HG02571 (cell line): ENCODE data around the gene SMIM33.
"Not testable (repeated sequence)": the region's sequence is repeated elsewhere in the genome, so short reads cannot be mapped to it uniquely, and the experiment has no call there.

ENCODE experiments used
- ATAC-seq: cut with Tn5 transposase; IDR thresholded peaks from one replicate; pipeline ENCODE4 v1.9.1; 2021; ENCODE audit warnings: mild to moderate bottlenecking, moderate library complexity; ENCODE audit not compliant: unreplicated experiment

The SMIM33 gene

GRCh38 chr5:139470821-139471300, at the start of gene SMIM33:
TSS of gene SMIM33 (plus strand) at chr5:139471004. CDS start at chr5:139471122, 118 bp downstream.
- ATAC-seq: no peak

GRCh38 chr5:139422307-139422893, 48.4 kb upstream of the SMIM33 start:
- ATAC-seq: no peak

GRCh38 chr5:139425497-139425896, 45.3 kb upstream of the SMIM33 start:
- no peak for ATAC-seq

- ATAC-seq: no peak
Observed at GRCh38 chr5:139426203-139426885, 44.5 kb upstream of the SMIM33 start.

GRCh38 chr5:139430015-139430414, 40.8 kb upstream of the SMIM33 start:
- no peak for ATAC-seq

- no peak for ATAC-seq
Observed at GRCh38 chr5:139431706-139432105, 39.1 kb upstream of the SMIM33 start.

- no peak for ATAC-seq
Observed at GRCh38 chr5:139435676-139436075, 35.1 kb upstream of the SMIM33 start.

GRCh38 chr5:139438707-139439012, 32.1 kb upstream of the SMIM33 start:
- no peak for ATAC-seq

GRCh38 chr5:139439013-139439903, 31.5 kb upstream of the SMIM33 start, which contains the start of gene DNAJC18:
TSS of gene DNAJC18 (minus strand) at chr5:139439525. CDS start at chr5:139439445, 80 bp downstream.
- peak; percentile 88 for ATAC-seq

- ATAC-seq: not testable (repeated sequence)
Observed at GRCh38 chr5:139440416-139440815, 30.4 kb upstream of the SMIM33 start.

- no peak for ATAC-seq
Observed at GRCh38 chr5:139443831-139444453, 26.9 kb upstream of the SMIM33 start.

GRCh38 chr5:139445325-139446170, 25.3 kb upstream of the SMIM33 start:
- no peak for ATAC-seq

GRCh38 chr5:139446956-139447779, 23.6 kb upstream of the SMIM33 start:
- ATAC-seq: peak; percentile 71

GRCh38 chr5:139451176-139451575, 19.6 kb upstream of the SMIM33 start:
- no peak for ATAC-seq

GRCh38 chr5:139451878-139452660, 18.7 kb upstream of the SMIM33 start:
- no peak for ATAC-seq

- ATAC-seq: no peak
Observed at GRCh38 chr5:139453683-139454567, 16.9 kb upstream of the SMIM33 start.

GRCh38 chr5:139454568-139455290, 16.1 kb upstream of the SMIM33 start:
- no peak for ATAC-seq
